Neuronal stem cell (in vitro differentiated cells): ENCODE measurements around the gene UGCG.

Experiments used
- DNase-seq: peaks from one replicate; pipeline ENCODE4 v3.0.0-alpha.2; 2013; ENCODE audit warnings: low spot score
- H2AFZ ChIP-seq: one replicate; pipeline ENCODE4 v1.6.1; 2013; ENCODE audit warnings: mild to moderate bottlenecking, low read length, inconsistent platforms
- H2AK5ac ChIP-seq: 2 replicates; pipeline ENCODE4 v1.6.1; 2013; ENCODE audit warnings: low read depth, mild to moderate bottlenecking, inconsistent platforms, low read length, moderate library complexity, mixed read lengths
- H2BK120ac ChIP-seq: 2 replicates; pipeline ENCODE4 v1.6.1; 2013; ENCODE audit warnings: low read depth, mild to moderate bottlenecking, inconsistent platforms, low read length, moderate library complexity, mixed read lengths
- H2BK12ac ChIP-seq: one replicate; pipeline ENCODE4 v1.6.1; 2013; ENCODE audit warnings: low read length, inconsistent platforms
- H2BK15ac ChIP-seq: 2 replicates; pipeline ENCODE4 v1.6.1; 2013; ENCODE audit warnings: mild to moderate bottlenecking, low read length, inconsistent platforms, mixed read lengths
- H2BK5ac ChIP-seq: one replicate; pipeline ENCODE4 v1.6.1; 2013; ENCODE audit warnings: inconsistent platforms, mild to moderate bottlenecking, low read length, moderate library complexity
- H3K14ac ChIP-seq: one replicate; pipeline ENCODE4 v1.6.1; 2013; ENCODE audit warnings: low read length, inconsistent platforms
- H3K18ac ChIP-seq: 2 replicates; pipeline ENCODE4 v1.6.1; 2013; ENCODE audit warnings: low read length, inconsistent platforms
- H3K23ac ChIP-seq: 2 replicates; pipeline ENCODE4 v1.6.1; 2013; ENCODE audit warnings: low read depth, mild to moderate bottlenecking, mixed read lengths, low read length, inconsistent platforms; ENCODE audit not compliant: poor library complexity
- H3K27ac ChIP-seq: replicated peaks from 3 replicates; pipeline ENCODE4 v1.5.1; 2013; ENCODE audit warnings: low read length, inconsistent platforms
- H3K27me3 ChIP-seq, 3 experiments: 2 replicates each; pipeline ENCODE4 v1.6.1; 2013; ENCODE audit warnings: low read length in 3 of 3, mild to moderate bottlenecking in 2 of 3, inconsistent platforms in 1 of 3, low read depth in 1 of 3, mixed read lengths in 1 of 3, moderate library complexity in 1 of 3; ENCODE audit not compliant: control insufficient read depth in 3 of 3, insufficient read depth in 3 of 3
- H3K36me3 ChIP-seq, 2 donors: replicated peaks in 1 of 2; 2 replicates each; pipeline ENCODE4 v1.6.1; 2013; ENCODE audit warnings: low read length in 2 of 2; ENCODE audit not compliant: control insufficient read depth in 2 of 2, insufficient read depth in 2 of 2
- H3K4ac ChIP-seq: 2 replicates; pipeline ENCODE4 v1.6.1; 2013; ENCODE audit warnings: inconsistent platforms, mild to moderate bottlenecking, low read length, moderate library complexity
- H3K4me1 ChIP-seq, 2 donors: 1 replicate in 1 of 2; 2 replicates in 1 of 2; pipeline ENCODE4 v1.6.1; 2013; ENCODE audit warnings: low read length in 2 of 2, low read depth in 1 of 2; ENCODE audit not compliant: control insufficient read depth in 2 of 2, insufficient read depth in 1 of 2
- H3K4me2 ChIP-seq: one replicate; pipeline ENCODE4 v1.6.1; 2013; ENCODE audit warnings: mild to moderate bottlenecking, low read length, inconsistent platforms; ENCODE audit not compliant: insufficient read depth, poor library complexity, severe bottlenecking
- H3K4me3 ChIP-seq, 2 donors: 2 replicates each; pipeline ENCODE4 v1.5.1; 2013; ENCODE audit warnings: low read length in 2 of 2, mild to moderate bottlenecking in 2 of 2, inconsistent platforms in 1 of 2, moderate library complexity in 1 of 2
- H3K79me1 ChIP-seq: one replicate; pipeline ENCODE4 v1.6.1; 2013; ENCODE audit warnings: low read depth, mild to moderate bottlenecking, inconsistent platforms, low read length, moderate library complexity
- H3K9ac ChIP-seq: one replicate; pipeline ENCODE4 v1.6.1; 2013; ENCODE audit warnings: mild to moderate bottlenecking, low read depth, low read length, inconsistent platforms; ENCODE audit not compliant: poor library complexity
- H3K9me3 ChIP-seq, 2 donors: replicated peaks in 1 of 2; 2 replicates each; pipeline versions ENCODE3 to v1.6.1; 2013; ENCODE audit warnings: low read length in 2 of 2, mild to moderate bottlenecking in 2 of 2, inconsistent platforms in 1 of 2, low read depth in 1 of 2, mixed read lengths in 1 of 2, moderate library complexity in 1 of 2; ENCODE audit not compliant: control insufficient read depth in 2 of 2, insufficient read depth in 1 of 2
- H4K8ac ChIP-seq: one replicate; pipeline ENCODE4 v1.6.1; 2013; ENCODE audit warnings: low read depth, mild to moderate bottlenecking, inconsistent platforms, low read length, moderate library complexity
- H4K91ac ChIP-seq: one replicate; pipeline ENCODE4 v1.6.1; 2013; ENCODE audit warnings: low read length, low read depth, mild to moderate bottlenecking, inconsistent platforms; ENCODE audit not compliant: poor library complexity
- WGBS, 2 donors: extraction: QIAGEN DNeasy Blood & Tissue Kit; methylation state at CpG; one replicate each; pipeline ENCODE4 v1.1.7; 2013; ENCODE audit warnings: missing lambda C conversion rate in 2 of 2, mixed read lengths in 1 of 2; ENCODE audit not compliant: insufficient read length in 2 of 2, insufficient replicate concordance in 1 of 2; ENCODE audit errors: extremely low coverage in 2 of 2; 5-methylcytosine and 5-hydroxymethylcytosine counted together

The UGCG gene

DNA sequence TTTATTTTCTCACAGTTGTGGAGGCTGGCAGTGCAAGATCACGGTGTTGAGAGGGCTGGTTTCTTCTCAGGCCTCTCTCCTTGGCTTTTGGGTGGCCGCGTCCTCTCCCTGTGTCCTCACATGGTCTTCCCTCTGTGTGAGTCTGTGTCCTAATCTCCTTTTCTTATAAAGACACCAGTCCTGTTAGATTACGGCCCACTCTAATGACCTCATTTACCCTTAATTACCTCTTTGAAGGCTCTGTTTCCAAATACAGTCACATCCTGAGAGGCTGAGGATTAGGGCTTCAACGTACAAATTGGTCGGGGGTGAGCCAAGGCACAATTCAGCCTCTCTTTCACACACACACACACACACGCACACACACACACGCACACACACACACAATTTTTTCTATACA is 73.0 kb downstream of the UGCG start:
- Histone ChIP-seq H3K18ac (no peak overlapping the region), H4K8ac (no peak overlapping the region), H2BK12ac (no peak overlapping the region), H2AFZ (no peak overlapping the region), H3K4me3 (no peak overlapping the region), H3K36me3 (no peaks in the 10 kb centered on the region), H3K4me2 (no peak overlapping the region), H2BK5ac (no peak overlapping the region), H3K4me1 (no peaks in the 10 kb centered on the region), H3K23ac (no peak overlapping the region), H3K27ac (no peak overlapping the region), H3K9me3 (no peaks in the 10 kb centered on the region), H2AK5ac (no peak overlapping the region), H4K91ac (no peak overlapping the region), H2BK120ac (no peak overlapping the region), H2BK15ac (no peak overlapping the region), H3K79me1 (no peaks in the 10 kb centered on the region), H3K27me3 (no peaks in the 10 kb centered on the region), H3K14ac (no peak overlapping the region), H3K9ac (no peak overlapping the region), H3K4ac (no peak overlapping the region)
- peak; percentile 35 for DNase-seq
- WGBS, 2 donors, result no CpG with 5 or more reads among the region's 8 CpGs

- Histone ChIP-seq H3K4me2 (no peak overlapping the region), H3K4me1 (no peaks in the 10 kb centered on the region), H3K4ac (no peak overlapping the region), H2BK12ac (no peak overlapping the region), H3K14ac (no peak overlapping the region), H3K4me3 (no peak overlapping the region), H2AFZ (no peak overlapping the region), H2BK15ac (no peak overlapping the region), H3K27ac (no peak overlapping the region), H3K23ac (no peak overlapping the region), H2BK5ac (no peak overlapping the region), H3K79me1 (no peaks in the 10 kb centered on the region), H3K9me3 (no peaks in the 10 kb centered on the region), H4K91ac (no peak overlapping the region), H2BK120ac (no peak overlapping the region), H3K9ac (no peak overlapping the region), H3K18ac (no peak overlapping the region), H3K27me3 (no peaks in the 10 kb centered on the region), H2AK5ac (no peak overlapping the region), H4K8ac (no peak overlapping the region), H3K36me3 (no peaks in the 10 kb centered on the region)
- no CpG with 5 or more reads among the region's 2 CpGs for WGBS, 2 donors
- no peak for DNase-seq
Observed at GRCh38 chr9:111970827-111971226, 74.2 kb downstream of the UGCG start.

GRCh38 chr9:111974092-111974681 is 77.6 kb downstream of the UGCG start:
- no peak overlapping the region for H3K4me3 ChIP-seq

DNA sequence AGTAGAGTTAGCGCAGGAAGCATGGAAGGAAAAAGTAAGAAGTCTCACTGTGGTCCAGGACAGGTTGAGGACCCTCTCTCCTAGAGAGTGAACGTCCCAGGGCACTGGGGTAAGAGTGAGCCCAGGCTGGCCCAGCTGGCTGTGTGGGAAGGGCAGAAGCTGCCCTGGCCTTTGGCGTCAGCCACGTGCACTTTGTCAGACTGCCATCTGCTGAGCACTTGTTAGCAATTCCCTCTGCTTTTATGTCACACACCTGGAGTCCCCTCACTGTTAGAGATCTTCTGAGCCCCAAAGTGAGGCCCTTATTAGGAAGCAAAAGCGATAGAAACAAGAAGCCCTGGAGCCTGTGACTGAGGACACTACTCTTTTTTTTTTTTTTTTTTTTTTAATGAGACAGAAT is 79.1 kb downstream of the UGCG start:
- Histone ChIP-seq H3K36me3 (no peaks in the 10 kb centered on the region), H2BK12ac (no peak overlapping the region), H3K14ac (no peak overlapping the region), H3K9me3 (no peaks in the 10 kb centered on the region), H3K4me2 (no peak overlapping the region), H4K91ac (no peak overlapping the region), H2AK5ac (no peak overlapping the region), H2BK120ac (no peak overlapping the region), H4K8ac (no peak overlapping the region), H3K27ac (no peak overlapping the region), H3K27me3 (peaks cover 0 to 4% (median 0%) of the 10 kb centered on the region in 3 experiments), H3K4me3 (no peak overlapping the region), H3K4ac (no peak overlapping the region), H2BK15ac (no peak overlapping the region), H3K4me1 (no peaks in the 10 kb centered on the region), H3K79me1 (no peaks in the 10 kb centered on the region), H2AFZ (no peak overlapping the region), H3K9ac (no peak overlapping the region), H3K18ac (no peak overlapping the region), H2BK5ac (no peak overlapping the region), H3K23ac (no peak overlapping the region)
- WGBS, 2 donors, result no CpG with 5 or more reads among the region's 5 CpGs
- no peak for DNase-seq

More at GRCh38 chr9:111974092-111974681, 77.6 kb downstream of the UGCG start:
- H3K4ac ChIP-seq, result no peak overlapping the region
- no peak for DNase-seq
- H3K4me2 ChIP-seq, result no peak overlapping the region
- H2BK120ac ChIP-seq, result no peak overlapping the region
- no peak overlapping the region for H3K23ac ChIP-seq
- H2BK12ac ChIP-seq, result no peak overlapping the region
- H3K36me3 ChIP-seq, result no peaks in the 10 kb centered on the region
- no peak overlapping the region for H4K8ac ChIP-seq
- H3K27me3 ChIP-seq, result no peaks in the 10 kb centered on the region
- no CpG with 5 or more reads among the region's 12 CpGs for WGBS, 2 donors
- no peak overlapping the region for H3K14ac ChIP-seq
- no peak overlapping the region for H2BK5ac ChIP-seq
- H4K91ac ChIP-seq, result no peak overlapping the region
- no peak overlapping the region for H3K27ac ChIP-seq
- no peak overlapping the region for H2AK5ac ChIP-seq
- H2AFZ ChIP-seq, result no peak overlapping the region
- no peaks in the 10 kb centered on the region for H3K9me3 ChIP-seq
- H3K18ac ChIP-seq, result no peak overlapping the region
- H2BK15ac ChIP-seq, result no peak overlapping the region
- H3K79me1 ChIP-seq, result no peaks in the 10 kb centered on the region
- no peaks in the 10 kb centered on the region for H3K4me1 ChIP-seq
- H3K9ac ChIP-seq, result no peak overlapping the region
